GM19193 (cell line): ENCODE measurements around the gene ITGB1BP1.

Experiments
- POLR2A ChIP-seq: IDR thresholded peaks from 4 replicates; pipeline ENCODE4 v1.6.1; 2011; ENCODE audit not compliant: insufficient read depth, insufficient read length; ENCODE audit errors: extremely low read depth

Gene ITGB1BP1

GRCh38 chr2:9434489-9434888, 11.2 kb upstream of the ITGB1BP1 start:
- no peak for TF ChIP-seq POLR2A

- no peak for TF ChIP-seq POLR2A
Observed at GRCh38 chr2:9430316-9431293, 7.3 kb upstream of the ITGB1BP1 start.

GRCh38 chr2:9428965-9429577, 5.7 kb upstream of the ITGB1BP1 start:
- no peak for TF ChIP-seq POLR2A

GRCh38 chr2:9424447-9425164, 1.3 kb upstream of the ITGB1BP1 start:
- TF ChIP-seq POLR2A = no peak

- no peak for TF ChIP-seq POLR2A
Observed at GRCh38 chr2:9423922-9424272, 569 bp upstream of the ITGB1BP1 start.

DNA sequence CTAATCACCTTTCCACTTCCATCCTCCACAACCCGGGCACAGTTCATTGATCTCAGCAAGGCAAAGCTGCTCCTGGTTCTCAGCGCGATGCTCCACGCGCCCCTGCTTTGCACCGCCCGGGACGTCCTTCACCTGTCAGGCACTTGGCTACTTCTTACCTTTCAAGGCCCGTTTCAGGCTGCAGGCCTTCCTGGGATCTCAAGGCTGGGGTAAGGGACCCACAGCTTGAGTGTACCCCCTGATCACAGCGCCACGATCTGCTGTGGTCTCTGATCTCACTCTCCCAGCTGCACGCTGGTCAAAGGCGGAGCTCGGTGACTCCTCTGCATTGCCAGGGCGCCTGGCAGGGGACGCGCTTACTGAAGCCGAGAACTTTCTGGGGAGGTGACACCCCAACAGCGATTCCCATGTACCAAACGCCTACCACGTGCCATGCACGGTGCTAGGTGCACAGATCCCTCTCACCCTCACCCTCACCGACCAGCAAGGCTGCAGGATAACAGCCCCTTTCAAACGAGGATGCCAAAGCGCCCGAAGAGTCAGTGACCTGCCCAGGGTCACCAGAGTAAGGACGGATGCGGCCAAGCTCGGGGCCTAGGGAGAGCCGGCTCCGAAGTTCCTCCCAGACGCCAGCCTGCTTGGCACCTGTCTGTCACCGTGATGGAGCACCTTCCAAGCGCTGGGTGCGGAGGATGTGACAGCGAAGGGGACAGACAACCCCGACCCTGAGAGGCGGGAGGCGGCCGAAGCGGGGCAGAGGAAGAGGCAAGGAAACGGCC, 818 bp downstream of the ITGB1BP1 start:
- no peak for TF ChIP-seq POLR2A

GRCh38 chr2:9420495-9420894, 2.8 kb downstream of the ITGB1BP1 start:
- no peak for TF ChIP-seq POLR2A

DNA sequence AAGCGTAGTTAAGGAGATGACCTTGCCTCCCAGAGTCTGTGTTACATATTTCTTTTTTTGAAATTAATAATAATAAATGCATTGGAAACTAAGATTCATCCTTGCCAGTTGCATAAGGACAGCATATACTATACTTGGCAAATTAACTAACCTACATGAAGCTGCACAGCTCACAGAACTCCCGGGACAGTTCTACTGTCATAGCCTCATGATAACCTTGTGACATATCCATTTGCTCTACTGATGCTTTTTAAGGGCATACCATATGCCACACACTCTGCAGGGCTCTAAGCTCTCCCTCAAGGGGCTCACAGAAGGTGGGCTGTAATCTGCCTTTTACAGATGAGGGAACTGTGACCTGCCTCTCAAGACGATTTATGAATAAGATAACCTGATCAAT, 3.8 kb downstream of the ITGB1BP1 start:
- TF ChIP-seq POLR2A = no peak

DNA sequence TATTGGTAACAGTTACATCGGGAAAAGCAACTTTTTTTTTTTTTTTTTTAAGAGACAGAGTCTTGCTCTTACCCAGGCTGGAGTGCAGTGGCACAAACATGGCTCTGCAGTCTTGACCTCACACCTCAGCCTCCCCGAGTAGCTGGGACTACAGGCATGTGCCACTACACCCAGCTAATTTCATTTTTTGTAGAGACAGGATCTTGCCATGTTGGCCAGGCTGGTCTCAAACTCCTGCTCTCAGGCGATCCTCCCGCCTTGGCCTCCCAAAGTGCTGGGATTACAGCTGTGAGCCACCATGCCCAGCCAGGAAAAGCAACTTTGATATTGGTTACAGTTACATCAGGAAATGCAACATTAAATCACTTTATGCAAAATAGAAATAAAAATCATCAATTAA, 4.6 kb downstream of the ITGB1BP1 start:
- no peak for TF ChIP-seq POLR2A

DNA sequence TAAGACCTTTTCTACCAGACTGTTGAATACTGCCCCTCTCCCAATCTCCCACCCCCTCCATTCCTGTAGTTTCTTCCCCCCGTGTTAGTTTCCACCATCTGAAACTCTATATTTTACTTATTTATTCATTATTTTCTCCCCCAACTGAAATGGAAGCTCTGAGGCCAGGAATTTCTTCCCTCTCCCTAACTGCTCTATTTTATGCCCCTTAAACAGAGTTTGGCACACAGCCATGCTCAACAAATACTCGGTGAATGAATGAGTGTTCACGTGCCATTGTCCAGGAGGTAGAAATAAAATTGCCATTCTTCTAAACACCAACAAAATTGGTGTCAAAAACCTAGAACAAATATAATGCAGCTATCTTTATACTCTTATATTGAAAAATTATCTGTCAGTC, 5.6 kb downstream of the ITGB1BP1 start:
- TF ChIP-seq POLR2A = no peak

GRCh38 chr2:9416962-9417316, 6.4 kb downstream of the ITGB1BP1 start:
- TF ChIP-seq POLR2A = no peak

GRCh38 chr2:9416267-9416961, 6.9 kb downstream of the ITGB1BP1 start:
- TF ChIP-seq POLR2A = no peak

- no peak for TF ChIP-seq POLR2A
Observed at GRCh38 chr2:9415516-9416169, 7.7 kb downstream of the ITGB1BP1 start.

GRCh38 chr2:9412781-9413180, 10.5 kb downstream of the ITGB1BP1 start:
- no peak for TF ChIP-seq POLR2A
